Esophagus squamous epithelium (tissue), 5 donors: Measurements from ENCODE around the gene RGS14. TPM values are rescaled to one million over a fixed set of nuclear protein-coding genes. Genes with fewer than 3 reads are reported as not detected.

Experiments
- DNase-seq: peaks from one replicate; lab custom pipeline; 2025; lab: John Stamatoyannopoulos, UW
- H3K27ac ChIP-seq, 4 donors: fragments of 200-600 bp; sonication (generic); one replicate each; pipeline ENCODE4 v1.5.1; 2016 to 2019; ENCODE audit warnings: mild to moderate bottlenecking in 1 of 4
- H3K27me3 ChIP-seq, 4 donors: fragments of 200-600 bp; sonication (generic); 1 replicate in 3 of 4; 2 replicates in 1 of 4; pipeline versions ENCODE4 v1.5.1 to v1.6.0; 2017 to 2021; ENCODE audit warnings: antibody characterized with exemption in 1 of 4
- H3K36me3 ChIP-seq, 3 donors: fragments of 200-600 bp; sonication (generic); one replicate each; pipeline ENCODE4 v1.5.1; 2016 to 2019
- H3K4me1 ChIP-seq, 3 donors: fragments of 200-600 bp; sonication (generic); one replicate each; pipeline ENCODE4 v1.5.1; 2017 to 2019
- H3K4me3 ChIP-seq, 4 donors: fragments of 200-600 bp; sonication (generic); 1 replicate in 3 of 4; 2 replicates in 1 of 4; pipeline ENCODE4 v1.5.1; 2016 to 2019; ENCODE audit warnings: mild to moderate bottlenecking in 2 of 4, moderate library complexity in 1 of 4
- H3K9me3 ChIP-seq, 3 donors: fragments of 200-600 bp; sonication (generic); one replicate each; pipeline ENCODE4 v1.5.1; 2016 to 2019
- CTCF ChIP-seq, 6 experiments: fragments of 450-650 bp in 4 of 6; fragments of 200-600 bp in 2 of 6; sonication (generic) in 2 of 6; IDR thresholded peaks; one replicate each; pipeline ENCODE4 v1.5.1; 2016 to 2019; ENCODE audit warnings: antibody characterized with exemption in 6 of 6, mild to moderate bottlenecking in 4 of 6, moderate library complexity in 4 of 6
- POLR2A ChIP-seq, 4 donors: fragments of 450-650 bp; IDR thresholded peaks; one replicate each; pipeline ENCODE4 v1.6.1; 2017; ENCODE audit warnings: antibody characterized with exemption in 4 of 4, mild to moderate bottlenecking in 4 of 4, moderate library complexity in 3 of 4
- WGBS, 2 donors: methylation state at CpG; one replicate each; pipeline ENCODE4 v1.1.5; 2018; 5-methylcytosine and 5-hydroxymethylcytosine counted together
- intact Hi-C: fragments of 100-400 bp; cut with DNase I; formaldehyde crosslinking; loops from one replicate; pipeline ENCODE4 v1.15.0; 2022
- total RNA-seq, 4 donors: library from RNA; depleted of rRNA; stranded (reverse); fragments of >200 nt; gene quantifications; one replicate each; pipeline ENCODE4 v1.1.0, GENCODE V29; 2016
- donor health status: DM: yes; HTN: yes; CAD: no.

Gene RGS14
- total RNA-seq, 4 donors from 2014 or later: 32.7 to 37.8 (median 34.8) TPM

- H3K9me3 ChIP-seq: no peaks in the 10 kb centered on the region
- WGBS, 2 donors: 84 to 89% methylated on average over 13 of the region's 21 CpGs
- no peak for DNase-seq
- TF ChIP-seq CTCF (IDR thresholded peaks at IDR 0.05): no peak
- no peak for TF ChIP-seq POLR2A (IDR thresholded peaks at IDR 0.05)
- no peak overlapping the region for H3K4me3 ChIP-seq
- H3K4me1 ChIP-seq: peaks cover 0 to 13% (median 0%) of the 10 kb centered on the region in 3 donors
- intact Hi-C loops: no loop called here
- H3K36me3 ChIP-seq: peaks cover 53 to 100% (median 73%) of the 10 kb centered on the region in 3 donors
- no peak overlapping the region for H3K27ac ChIP-seq
- H3K27me3 ChIP-seq: no peaks in the 10 kb centered on the region
These were observed 22.7 kb upstream of the RGS14 start for GRCh38 chr5:177334781-177335700.

GRCh38 chr5:177335701-177336065 lies 22.0 kb upstream of the RGS14 start:
- Histone ChIP-seq H3K9me3 (no peaks in the 10 kb centered on the region), H3K4me3 (no peak overlapping the region), H3K27ac (no peak overlapping the region), H3K27me3 (no peaks in the 10 kb centered on the region), H3K36me3 (peaks cover 47 to 100% (median 71%) of the 10 kb centered on the region in 3 donors), H3K4me1 (peaks cover 0 to 20% (median 0%) of the 10 kb centered on the region in 3 donors)
- TF ChIP-seq POLR2A (IDR thresholded peaks at IDR 0.05): no peak
- intact Hi-C loops: no loop called here
- 73 to 94% methylated on average over 2 to 5 of the region's 7 CpGs for WGBS, 2 donors
- DNase-seq: no peak

GRCh38 chr5:177336112-177336511 lies 21.6 kb upstream of the RGS14 start:
- H3K9me3 ChIP-seq: no peaks in the 10 kb centered on the region
- 64 to 72% methylated on average over 12 of the region's 12 CpGs for WGBS, 2 donors

GRCh38 chr5:177336603-177337494 lies 20.9 kb upstream of the RGS14 start:
- no peaks in the 10 kb centered on the region for H3K9me3 ChIP-seq
- intact Hi-C loops: no loop called here
- H3K36me3 ChIP-seq: peaks cover 47 to 99% (median 64%) of the 10 kb centered on the region in 3 donors
- H3K27ac ChIP-seq: no peak overlapping the region
- no peaks in the 10 kb centered on the region for H3K27me3 ChIP-seq
- no peak overlapping the region for H3K4me3 ChIP-seq
- peaks cover 0 to 20% (median 0%) of the 10 kb centered on the region in 3 donors for H3K4me1 ChIP-seq
- 87 to 88% methylated on average over 18 to 20 of the region's 36 CpGs for WGBS, 2 donors
- TF ChIP-seq CTCF (IDR thresholded peaks at IDR 0.05): no peak
- TF ChIP-seq POLR2A (IDR thresholded peaks at IDR 0.05): no peak
- no peak for DNase-seq

More at GRCh38 chr5:177336112-177336511, 21.6 kb upstream of the RGS14 start:
- no peak for DNase-seq
- H3K36me3 ChIP-seq: peaks cover 47 to 99% (median 71%) of the 10 kb centered on the region in 3 donors
- no peak overlapping the region for H3K4me3 ChIP-seq
- no peaks in the 10 kb centered on the region for H3K27me3 ChIP-seq
- peaks cover 0 to 20% (median 0%) of the 10 kb centered on the region in 3 donors for H3K4me1 ChIP-seq
- peak in 3 of 6 experiments; percentile 6 to 39 (median 11) for TF ChIP-seq CTCF (IDR thresholded peaks at IDR 0.05)
- TF ChIP-seq POLR2A (IDR thresholded peaks at IDR 0.05): no peak
- intact Hi-C loops: no loop called here
- no peak overlapping the region for H3K27ac ChIP-seq

GRCh38 chr5:177338251-177339106 lies 19.2 kb upstream of the RGS14 start:
- intact Hi-C loops: no loop called here
- WGBS, 2 donors: 82 to 95% methylated on average over 11 to 17 of the region's 22 CpGs
- Histone ChIP-seq H3K4me3 (no peak overlapping the region), H3K4me1 (peaks cover 0 to 20% (median 0%) of the 10 kb centered on the region in 3 donors), H3K9me3 (no peaks in the 10 kb centered on the region), H3K27me3 (no peaks in the 10 kb centered on the region), H3K36me3 (peaks cover 46 to 99% (median 48%) of the 10 kb centered on the region in 3 donors), H3K27ac (no peak overlapping the region)
- no peak for DNase-seq
- no peak for TF ChIP-seq CTCF (IDR thresholded peaks at IDR 0.05)
- TF ChIP-seq POLR2A (IDR thresholded peaks at IDR 0.05): no peak
